SK-N-SH treated with all-trans-retinoic acid at 6 μM for 48 hours (cell line): ENCODE data around the gene ICA1.
A peak's percentile ranks its signal among the peaks of the same experiment; 100 is the strongest.

Source experiments
- ATAC-seq: fragments of 200-7000 bp; cut with Tn5 transposase; 3 replicates; pipeline ENCODE4 v1.9.1; 2020; ENCODE audit warnings: mild to moderate bottlenecking, moderate library complexity
- ARNTL ChIP-seq: fragments of 450-650 bp; formaldehyde crosslinking; IDR thresholded peaks from 2 replicates; pipeline ENCODE4 v1.5.0; 2020; ENCODE audit warnings: low read depth, mild to moderate bottlenecking, moderate library complexity, borderline replicate concordance
- BACH2 ChIP-seq: fragments of 250-450 bp; sonication (Bioruptor Pico); IDR thresholded peaks from 2 replicates; pipeline ENCODE4 v1.9.0; 2021; ENCODE audit warnings: mild to moderate bottlenecking, borderline replicate concordance
- CSDC2 ChIP-seq: fragments of 250-450 bp; sonication (Bioruptor Pico); IDR thresholded peaks from 2 replicates; pipeline ENCODE4 v1.5.0; 2020; ENCODE audit warnings: mild to moderate bottlenecking, moderate library complexity
- ESRRG ChIP-seq: fragments of 250-450 bp; sonication (Bioruptor Pico); IDR thresholded peaks from 2 replicates; pipeline ENCODE4 v1.6.1; 2021; ENCODE audit warnings: mild to moderate bottlenecking
- ISL1 ChIP-seq: fragments of 250-450 bp; sonication (Bioruptor Pico); IDR thresholded peaks from 2 replicates; pipeline ENCODE4 v2.1.2; 2022; ENCODE audit warnings: mild to moderate bottlenecking, moderate library complexity
- PPARA ChIP-seq: fragments of 250-450 bp; sonication (Bioruptor Pico); IDR thresholded peaks from 2 replicates; pipeline ENCODE4 v1.5.0; 2020; ENCODE audit warnings: mild to moderate bottlenecking, borderline replicate concordance
- RARB ChIP-seq: fragments of 250-450 bp; sonication (Bioruptor Pico); IDR thresholded peaks from 2 replicates; pipeline ENCODE4 v1.8.0; 2021; ENCODE audit warnings: mild to moderate bottlenecking, moderate library complexity
- TOX ChIP-seq: fragments of 250-450 bp; sonication (Bioruptor Pico); IDR thresholded peaks from 2 replicates; pipeline ENCODE4 v1.8.0; 2021; ENCODE audit warnings: mild to moderate bottlenecking, moderate library complexity, borderline replicate concordance
- ZC3H10 ChIP-seq: fragments of 250-450 bp; sonication (Bioruptor Pico); IDR thresholded peaks from 2 replicates; pipeline ENCODE4 v1.5.1; 2021; ENCODE audit warnings: mild to moderate bottlenecking, moderate library complexity
- ZFP3 ChIP-seq: fragments of 250-450 bp; sonication (Bioruptor Pico); IDR thresholded peaks from 2 replicates; pipeline ENCODE4 v1.5.0; 2020; ENCODE audit warnings: mild to moderate bottlenecking, moderate library complexity
- ZFP30 ChIP-seq: fragments of 450-650 bp; formaldehyde crosslinking; IDR thresholded peaks from 2 replicates; pipeline ENCODE4 v1.5.0; 2022; ENCODE audit warnings: mild to moderate bottlenecking, moderate library complexity
- ZNF70 ChIP-seq: fragments of 450-650 bp; formaldehyde crosslinking; IDR thresholded peaks from 2 replicates; pipeline ENCODE4 v1.5.0; 2020; ENCODE audit warnings: mild to moderate bottlenecking, moderate library complexity
- ZNF8 ChIP-seq: fragments of 450-650 bp; formaldehyde crosslinking; IDR thresholded peaks from 2 replicates; pipeline ENCODE4 v1.5.0; 2020; ENCODE audit warnings: mild to moderate bottlenecking, moderate library complexity
- TF ChIP-seq, protein P1 (sequence below): fragments of 250-450 bp; sonication (Bioruptor Pico); IDR thresholded peaks from 2 replicates; pipeline ENCODE4 v1.5.0; 2020; ENCODE audit warnings: mild to moderate bottlenecking, moderate library complexity
- TF ChIP-seq, protein P2 (sequence below): fragments of 250-450 bp; sonication (Bioruptor Pico); IDR thresholded peaks from 2 replicates; pipeline ENCODE4 v1.8.0; 2021; ENCODE audit warnings: low read depth, mild to moderate bottlenecking, moderate library complexity, borderline replicate concordance
- TF ChIP-seq, protein P3 (sequence below): fragments of 250-450 bp; sonication (Bioruptor Pico); IDR thresholded peaks from 2 replicates; pipeline ENCODE4 v1.5.1; 2021; ENCODE audit warnings: mild to moderate bottlenecking, moderate library complexity
- TF ChIP-seq, protein P4 (sequence below): fragments of 250-450 bp; sonication (Bioruptor Pico); IDR thresholded peaks from 2 replicates; pipeline ENCODE4 v1.8.0; 2020; ENCODE audit warnings: mild to moderate bottlenecking, moderate library complexity, borderline replicate concordance
- TF ChIP-seq, protein P5 (sequence below): fragments of 250-450 bp; sonication (Bioruptor Pico); IDR thresholded peaks from 2 replicates; pipeline ENCODE4 v1.5.1; 2020; ENCODE audit warnings: low read depth, mild to moderate bottlenecking, moderate library complexity

Gene ICA1

DNA sequence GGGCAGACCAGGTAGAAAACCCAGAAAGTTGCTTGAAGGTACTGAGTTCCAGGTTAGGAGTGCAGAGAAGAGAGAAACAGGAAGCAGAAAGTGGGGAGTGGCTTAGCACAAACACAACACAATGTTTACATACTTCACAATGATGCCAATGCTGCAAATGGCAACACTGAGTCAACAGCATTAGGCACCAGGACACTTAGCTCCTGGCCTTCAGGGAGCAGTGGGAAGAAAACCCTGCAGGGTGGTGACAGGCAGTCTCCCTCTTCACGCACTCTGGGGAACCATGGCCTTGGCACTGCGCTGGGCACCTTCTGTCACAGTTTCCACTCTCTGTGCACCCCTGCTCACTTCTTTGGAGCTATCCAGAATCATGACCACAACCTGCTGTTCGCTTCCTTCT lies 7.3 kb downstream of the ICA1 start:
- TF ChIP-seq RARB (CRISPR knock-in tag): no peak
- TF ChIP-seq, all 23 proteins: peak for 0

DNA sequence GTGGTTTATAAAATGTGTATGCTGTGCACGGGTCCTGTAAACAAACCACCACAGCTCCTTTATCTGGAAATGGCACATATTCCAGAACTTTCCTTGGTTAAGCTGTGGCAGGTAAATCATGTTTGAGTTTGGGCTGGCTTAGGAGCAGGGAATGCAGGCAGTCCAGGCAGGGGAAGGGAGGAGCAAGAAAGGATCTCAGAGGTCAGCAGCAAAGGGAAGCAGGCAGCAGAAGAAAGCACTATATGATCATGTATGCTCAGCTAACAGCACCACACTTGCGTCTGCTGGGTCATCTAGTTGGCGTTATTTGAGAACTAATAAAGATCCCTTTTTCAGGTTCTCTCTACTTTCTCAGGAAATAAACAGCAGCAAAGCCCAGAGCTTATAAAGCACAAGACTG lies 7.8 kb downstream of the ICA1 start:
- TF ChIP-seq, protein P1, sequence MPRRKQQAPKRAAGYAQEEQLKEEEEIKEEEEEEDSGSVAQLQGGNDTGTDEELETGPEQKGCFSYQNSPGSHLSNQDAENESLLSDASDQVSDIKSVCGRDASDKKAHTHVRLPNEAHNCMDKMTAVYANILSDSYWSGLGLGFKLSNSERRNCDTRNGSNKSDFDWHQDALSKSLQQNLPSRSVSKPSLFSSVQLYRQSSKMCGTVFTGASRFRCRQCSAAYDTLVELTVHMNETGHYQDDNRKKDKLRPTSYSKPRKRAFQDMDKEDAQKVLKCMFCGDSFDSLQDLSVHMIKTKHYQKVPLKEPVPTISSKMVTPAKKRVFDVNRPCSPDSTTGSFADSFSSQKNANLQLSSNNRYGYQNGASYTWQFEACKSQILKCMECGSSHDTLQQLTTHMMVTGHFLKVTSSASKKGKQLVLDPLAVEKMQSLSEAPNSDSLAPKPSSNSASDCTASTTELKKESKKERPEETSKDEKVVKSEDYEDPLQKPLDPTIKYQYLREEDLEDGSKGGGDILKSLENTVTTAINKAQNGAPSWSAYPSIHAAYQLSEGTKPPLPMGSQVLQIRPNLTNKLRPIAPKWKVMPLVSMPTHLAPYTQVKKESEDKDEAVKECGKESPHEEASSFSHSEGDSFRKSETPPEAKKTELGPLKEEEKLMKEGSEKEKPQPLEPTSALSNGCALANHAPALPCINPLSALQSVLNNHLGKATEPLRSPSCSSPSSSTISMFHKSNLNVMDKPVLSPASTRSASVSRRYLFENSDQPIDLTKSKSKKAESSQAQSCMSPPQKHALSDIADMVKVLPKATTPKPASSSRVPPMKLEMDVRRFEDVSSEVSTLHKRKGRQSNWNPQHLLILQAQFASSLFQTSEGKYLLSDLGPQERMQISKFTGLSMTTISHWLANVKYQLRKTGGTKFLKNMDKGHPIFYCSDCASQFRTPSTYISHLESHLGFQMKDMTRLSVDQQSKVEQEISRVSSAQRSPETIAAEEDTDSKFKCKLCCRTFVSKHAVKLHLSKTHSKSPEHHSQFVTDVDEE (CRISPR knock-in tag): no peak
- TF ChIP-seq, protein P2, sequence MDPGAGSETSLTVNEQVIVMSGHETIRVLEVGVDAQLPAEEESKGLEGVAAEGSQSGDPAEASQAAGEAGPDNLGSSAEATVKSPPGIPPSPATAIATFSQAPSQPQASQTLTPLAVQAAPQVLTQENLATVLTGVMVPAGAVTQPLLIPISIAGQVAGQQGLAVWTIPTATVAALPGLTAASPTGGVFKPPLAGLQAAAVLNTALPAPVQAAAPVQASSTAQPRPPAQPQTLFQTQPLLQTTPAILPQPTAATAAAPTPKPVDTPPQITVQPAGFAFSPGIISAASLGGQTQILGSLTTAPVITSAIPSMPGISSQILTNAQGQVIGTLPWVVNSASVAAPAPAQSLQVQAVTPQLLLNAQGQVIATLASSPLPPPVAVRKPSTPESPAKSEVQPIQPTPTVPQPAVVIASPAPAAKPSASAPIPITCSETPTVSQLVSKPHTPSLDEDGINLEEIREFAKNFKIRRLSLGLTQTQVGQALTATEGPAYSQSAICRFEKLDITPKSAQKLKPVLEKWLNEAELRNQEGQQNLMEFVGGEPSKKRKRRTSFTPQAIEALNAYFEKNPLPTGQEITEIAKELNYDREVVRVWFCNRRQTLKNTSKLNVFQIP (CRISPR knock-in tag): no peak
- TF ChIP-seq BACH2 (CRISPR knock-in tag) (no peak), ZFP30 (CRISPR knock-in tag) (no peak), TOX (CRISPR knock-in tag) (no peak), ZFP3 (CRISPR knock-in tag) (no peak)
- no peak for ATAC-seq

More for the DNA sequence above, 7.3 kb downstream of the ICA1 start:
- no peak for ATAC-seq

DNA sequence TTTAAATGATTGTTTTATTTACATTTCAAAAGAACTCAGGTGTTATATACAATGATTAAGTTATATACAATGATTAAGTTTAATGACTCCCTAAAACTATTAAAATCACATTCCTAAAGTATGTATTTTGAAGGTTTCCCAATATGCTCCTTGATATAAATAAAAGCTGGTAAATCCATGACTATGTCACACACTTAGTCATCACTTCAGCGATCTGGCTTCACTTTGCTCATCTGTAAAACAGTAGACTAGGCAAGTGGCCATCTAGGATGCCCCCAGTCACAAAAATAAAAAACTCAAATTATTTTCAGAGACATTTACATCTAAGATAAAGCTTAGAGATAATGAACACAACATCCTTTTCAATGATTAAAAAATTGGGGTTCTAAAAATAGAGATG lies 10.8 kb downstream of the ICA1 start:
- 0 out of 2 replicates have a peak, but pooled peaks have one; percentile 21 for TF ChIP-seq ISL1 (CRISPR knock-in tag)
- no peak for TF ChIP-seq PPARA (CRISPR knock-in tag)
- no peak for TF ChIP-seq RARB (CRISPR knock-in tag)
- TF ChIP-seq TOX (CRISPR knock-in tag): no peak
- TF ChIP-seq, protein P3, sequence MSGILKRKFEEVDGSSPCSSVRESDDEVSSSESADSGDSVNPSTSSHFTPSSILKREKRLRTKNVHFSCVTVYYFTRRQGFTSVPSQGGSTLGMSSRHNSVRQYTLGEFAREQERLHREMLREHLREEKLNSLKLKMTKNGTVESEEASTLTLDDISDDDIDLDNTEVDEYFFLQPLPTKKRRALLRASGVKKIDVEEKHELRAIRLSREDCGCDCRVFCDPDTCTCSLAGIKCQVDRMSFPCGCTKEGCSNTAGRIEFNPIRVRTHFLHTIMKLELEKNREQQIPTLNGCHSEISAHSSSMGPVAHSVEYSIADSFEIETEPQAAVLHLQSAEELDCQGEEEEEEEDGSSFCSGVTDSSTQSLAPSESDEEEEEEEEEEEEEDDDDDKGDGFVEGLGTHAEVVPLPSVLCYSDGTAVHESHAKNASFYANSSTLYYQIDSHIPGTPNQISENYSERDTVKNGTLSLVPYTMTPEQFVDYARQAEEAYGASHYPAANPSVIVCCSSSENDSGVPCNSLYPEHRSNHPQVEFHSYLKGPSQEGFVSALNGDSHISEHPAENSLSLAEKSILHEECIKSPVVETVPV: no peak
- ATAC-seq: no peak

DNA sequence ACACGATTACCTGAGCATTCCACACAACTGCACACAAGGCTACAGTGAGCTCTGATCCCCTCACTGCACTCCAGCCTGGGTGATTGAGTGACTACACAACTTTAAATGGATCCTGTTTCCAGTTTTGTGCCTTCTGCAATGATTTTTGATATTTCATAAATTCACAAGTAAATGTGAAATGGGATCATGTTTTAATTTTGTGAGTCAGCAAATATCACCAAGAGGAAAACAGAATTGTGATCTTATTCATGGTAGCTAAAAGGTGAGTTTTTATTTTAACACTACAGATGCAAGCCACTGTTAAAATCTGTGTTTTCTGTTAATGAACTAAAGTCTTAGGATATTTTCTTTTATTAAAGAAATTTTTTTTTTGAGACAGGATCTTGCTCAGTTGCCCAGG lies 11.4 kb downstream of the ICA1 start:
- no peak for ATAC-seq
- no peak for TF ChIP-seq BACH2 (CRISPR knock-in tag)
- no peak for TF ChIP-seq RARB (CRISPR knock-in tag)
- no peak for TF ChIP-seq ZFP3 (CRISPR knock-in tag)
- no peak for TF ChIP-seq TOX (CRISPR knock-in tag)
- no peak for TF ChIP-seq PPARA (CRISPR knock-in tag)
- TF ChIP-seq ESRRG (CRISPR knock-in tag): no peak
- no peak for TF ChIP-seq ARNTL (CRISPR knock-in tag)
- TF ChIP-seq ZNF8 (CRISPR knock-in tag): no peak
- TF ChIP-seq, protein P3: no peak
- TF ChIP-seq, protein P4, sequence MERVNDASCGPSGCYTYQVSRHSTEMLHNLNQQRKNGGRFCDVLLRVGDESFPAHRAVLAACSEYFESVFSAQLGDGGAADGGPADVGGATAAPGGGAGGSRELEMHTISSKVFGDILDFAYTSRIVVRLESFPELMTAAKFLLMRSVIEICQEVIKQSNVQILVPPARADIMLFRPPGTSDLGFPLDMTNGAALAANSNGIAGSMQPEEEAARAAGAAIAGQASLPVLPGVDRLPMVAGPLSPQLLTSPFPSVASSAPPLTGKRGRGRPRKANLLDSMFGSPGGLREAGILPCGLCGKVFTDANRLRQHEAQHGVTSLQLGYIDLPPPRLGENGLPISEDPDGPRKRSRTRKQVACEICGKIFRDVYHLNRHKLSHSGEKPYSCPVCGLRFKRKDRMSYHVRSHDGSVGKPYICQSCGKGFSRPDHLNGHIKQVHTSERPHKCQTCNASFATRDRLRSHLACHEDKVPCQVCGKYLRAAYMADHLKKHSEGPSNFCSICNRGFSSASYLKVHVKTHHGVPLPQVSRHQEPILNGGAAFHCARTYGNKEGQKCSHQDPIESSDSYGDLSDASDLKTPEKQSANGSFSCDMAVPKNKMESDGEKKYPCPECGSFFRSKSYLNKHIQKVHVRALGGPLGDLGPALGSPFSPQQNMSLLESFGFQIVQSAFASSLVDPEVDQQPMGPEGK (CRISPR knock-in tag): no peak
- TF ChIP-seq ZNF70 (CRISPR knock-in tag): no peak
- TF ChIP-seq, protein P5, sequence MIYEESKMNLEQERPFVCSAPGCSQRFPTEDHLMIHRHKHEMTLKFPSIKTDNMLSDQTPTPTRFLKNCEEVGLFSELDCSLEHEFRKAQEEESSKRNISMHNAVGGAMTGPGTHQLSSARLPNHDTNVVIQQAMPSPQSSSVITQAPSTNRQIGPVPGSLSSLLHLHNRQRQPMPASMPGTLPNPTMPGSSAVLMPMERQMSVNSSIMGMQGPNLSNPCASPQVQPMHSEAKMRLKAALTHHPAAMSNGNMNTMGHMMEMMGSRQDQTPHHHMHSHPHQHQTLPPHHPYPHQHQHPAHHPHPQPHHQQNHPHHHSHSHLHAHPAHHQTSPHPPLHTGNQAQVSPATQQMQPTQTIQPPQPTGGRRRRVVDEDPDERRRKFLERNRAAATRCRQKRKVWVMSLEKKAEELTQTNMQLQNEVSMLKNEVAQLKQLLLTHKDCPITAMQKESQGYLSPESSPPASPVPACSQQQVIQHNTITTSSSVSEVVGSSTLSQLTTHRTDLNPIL (CRISPR knock-in tag): no peak
- TF ChIP-seq ZC3H10 (CRISPR knock-in tag): no peak
- no peak for TF ChIP-seq CSDC2 (CRISPR knock-in tag)
- TF ChIP-seq, all 23 proteins: peak for 0
